CD4-positive, alpha-beta T cell treated with Interleukin-6 for 4 hours (primary cell): ENCODE data around the gene EXOC3L1.
A peak's percentile ranks its signal among the peaks of the same experiment; 100 is the strongest.

Experiments
- DNase-seq: peaks from one replicate; pipeline ENCODE4 v3.0.0-alpha.2; 2020; ENCODE audit warnings: mixed read lengths

The EXOC3L1 gene

GRCh38 chr16:67190041-67190440, at the start of gene EXOC3L1:
Gene EXOC3L1 (minus strand): TSS chr16:67190136. CDS start chr16:67189676, 460 bp downstream.
- DNase-seq = no peak

- DNase-seq = no peak
These were observed 49.0 kb upstream of the EXOC3L1 start for GRCh38 chr16:67238806-67239470.

- DNase-seq = no peak
These were observed 48.3 kb upstream of the EXOC3L1 start for GRCh38 chr16:67238278-67238575.

GRCh38 chr16:67237396-67238277, 47.7 kb upstream of the EXOC3L1 start:
- no peak for DNase-seq

GRCh38 chr16:67236563-67237395, 46.8 kb upstream of the EXOC3L1 start:
- DNase-seq = peak; percentile 53

GRCh38 chr16:67235816-67236562, 46.1 kb upstream of the EXOC3L1 start:
- peak; percentile 61 for DNase-seq

GRCh38 chr16:67234180-67234597, 44.3 kb upstream of the EXOC3L1 start:
- no peak for DNase-seq

GRCh38 chr16:67233596-67233995, 43.7 kb upstream of the EXOC3L1 start:
- DNase-seq = no peak

GRCh38 chr16:67230809-67231660, 41.1 kb upstream of the EXOC3L1 start:
- DNase-seq = no peak

- DNase-seq = no peak
These were observed 40.2 kb upstream of the EXOC3L1 start for GRCh38 chr16:67229906-67230808.

- DNase-seq = no peak
These were observed 39.0 kb upstream of the EXOC3L1 start for GRCh38 chr16:67228905-67229304.

GRCh38 chr16:67228034-67228785, 38.3 kb upstream of the EXOC3L1 start:
- no peak for DNase-seq

- no peak for DNase-seq
These were observed 37.6 kb upstream of the EXOC3L1 start for GRCh38 chr16:67227567-67227921.

- DNase-seq = peak; percentile 97
These were observed 37.0 kb upstream of the EXOC3L1 start, which contains the start of gene TMEM208 for GRCh38 chr16:67226804-67227566. Gene TMEM208 (plus strand): TSS chr16:67227130. CDS start chr16:67227219, 89 bp downstream.

- DNase-seq = no peak
These were observed 36.4 kb upstream of the EXOC3L1 start for GRCh38 chr16:67226295-67226803.

GRCh38 chr16:67223992-67224391, 34.1 kb upstream of the EXOC3L1 start:
- peak; percentile 22 for DNase-seq

GRCh38 chr16:67216612-67217490, 26.9 kb upstream of the EXOC3L1 start:
- no peak for DNase-seq

- no peak for DNase-seq
These were observed 25.8 kb upstream of the EXOC3L1 start for GRCh38 chr16:67215706-67216105.
